ENCODE results near the gene RHOG.

DNA sequence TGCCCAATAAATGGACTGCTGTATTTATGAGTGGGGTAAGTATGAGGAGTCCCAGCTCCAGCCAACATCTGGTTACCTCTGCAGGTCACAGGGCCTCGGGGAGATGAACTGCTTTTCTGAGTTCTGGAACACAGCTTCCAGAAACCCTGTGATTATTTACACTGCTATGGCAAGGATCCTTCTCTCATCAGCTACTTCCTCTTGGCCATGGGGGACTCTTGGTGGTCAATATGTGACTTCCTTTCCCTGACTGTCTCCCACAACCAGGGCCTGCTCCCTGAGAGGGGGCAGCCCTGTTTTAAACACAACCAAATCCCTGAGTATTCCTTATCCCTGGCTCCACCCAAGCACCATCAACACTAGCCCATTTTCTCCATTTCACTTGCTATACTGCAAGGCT, 10.0 kb downstream of the RHOG start:
- TF ChIP-seq, protein P1, sequence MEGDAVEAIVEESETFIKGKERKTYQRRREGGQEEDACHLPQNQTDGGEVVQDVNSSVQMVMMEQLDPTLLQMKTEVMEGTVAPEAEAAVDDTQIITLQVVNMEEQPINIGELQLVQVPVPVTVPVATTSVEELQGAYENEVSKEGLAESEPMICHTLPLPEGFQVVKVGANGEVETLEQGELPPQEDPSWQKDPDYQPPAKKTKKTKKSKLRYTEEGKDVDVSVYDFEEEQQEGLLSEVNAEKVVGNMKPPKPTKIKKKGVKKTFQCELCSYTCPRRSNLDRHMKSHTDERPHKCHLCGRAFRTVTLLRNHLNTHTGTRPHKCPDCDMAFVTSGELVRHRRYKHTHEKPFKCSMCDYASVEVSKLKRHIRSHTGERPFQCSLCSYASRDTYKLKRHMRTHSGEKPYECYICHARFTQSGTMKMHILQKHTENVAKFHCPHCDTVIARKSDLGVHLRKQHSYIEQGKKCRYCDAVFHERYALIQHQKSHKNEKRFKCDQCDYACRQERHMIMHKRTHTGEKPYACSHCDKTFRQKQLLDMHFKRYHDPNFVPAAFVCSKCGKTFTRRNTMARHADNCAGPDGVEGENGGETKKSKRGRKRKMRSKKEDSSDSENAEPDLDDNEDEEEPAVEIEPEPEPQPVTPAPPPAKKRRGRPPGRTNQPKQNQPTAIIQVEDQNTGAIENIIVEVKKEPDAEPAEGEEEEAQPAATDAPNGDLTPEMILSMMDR (IDR thresholded peaks at IDR 0.05 in 4 of 5, conservative IDR thresholded peaks at IDR 0.05 in 1 of 5): no peak
- TF ChIP-seq POLR2A (IDR thresholded peaks at IDR 0.05): no peak

Measured in gastrocnemius medialis (tissue), 4 donors.